Peyer's patch (tissue), 4 donors: ENCODE results near the gene PACSIN2.

Experiments
- CTCF ChIP-seq, 6 experiments: fragments of 450-650 bp in 4 of 6; fragments of 200-600 bp in 2 of 6; sonication (generic) in 1 of 6; IDR thresholded peaks; one replicate each; pipeline ENCODE4 v1.5.1; 2017 to 2019; ENCODE audit warnings: antibody characterized with exemption in 6 of 6, mild to moderate bottlenecking in 3 of 6, moderate library complexity in 1 of 6
- POLR2A ChIP-seq, 2 donors: fragments of 450-650 bp; IDR thresholded peaks; one replicate each; pipeline ENCODE4 v1.5.1; 2017; ENCODE audit warnings: antibody characterized with exemption in 2 of 2, mild to moderate bottlenecking in 2 of 2, moderate library complexity in 2 of 2

GRCh38 chr22:42844756-42845155 is 170.2 kb downstream of the PACSIN2 start:
- TF ChIP-seq CTCF (IDR thresholded peaks at IDR 0.05), result no peak
- TF ChIP-seq POLR2A (IDR thresholded peaks at IDR 0.05), result no peak
